DND-41 (cell line): Measurements from ENCODE around the gene SLC35G1.

Source experiments
- EZH2 ChIP-seq: IDR thresholded peaks from 3 replicates; pipeline ENCODE4 v1.6.1; 2012; ENCODE audit warnings: borderline replicate concordance, low read depth, mild to moderate bottlenecking, moderate library complexity, low read length, inconsistent platforms; ENCODE audit not compliant: severe bottlenecking
- TF ChIP-seq, protein P1 (sequence below): IDR thresholded peaks from 2 replicates; pipeline ENCODE4 v1.5.1; 2012; ENCODE audit warnings: borderline replicate concordance, low read length, moderate library complexity, mild to moderate bottlenecking; ENCODE audit not compliant: poor library complexity, severe bottlenecking; ENCODE audit errors: extremely low read depth

DNA sequence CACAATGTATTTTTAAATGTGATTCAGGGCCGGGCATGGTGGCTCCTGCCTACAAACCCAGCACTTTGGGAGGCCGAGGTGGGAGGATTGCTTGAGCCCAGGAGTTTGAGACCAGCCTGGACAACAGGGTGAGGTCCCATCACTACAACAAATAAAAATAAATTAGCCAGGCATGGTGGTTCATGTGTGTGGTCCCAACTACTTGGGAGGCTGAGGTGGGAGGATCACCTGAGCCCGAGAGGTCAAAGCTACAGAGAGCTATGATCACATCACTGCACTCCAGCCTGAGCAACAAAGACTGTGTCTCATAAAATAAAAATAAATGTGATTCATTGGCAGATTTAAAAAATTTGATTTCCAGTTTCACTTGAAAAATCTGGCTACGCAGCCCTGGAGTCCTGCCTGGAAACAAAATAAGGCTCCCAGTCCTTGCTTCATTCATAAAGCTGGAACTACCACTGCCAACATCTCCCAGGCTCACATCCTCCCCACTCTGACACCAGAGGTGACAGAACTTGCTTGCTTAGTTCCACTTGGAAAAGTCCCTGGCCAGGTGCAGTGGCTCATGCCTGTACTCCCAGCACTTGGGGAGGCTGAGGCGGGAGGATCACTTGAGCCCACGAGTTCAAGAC, 27.9 kb upstream of the SLC35G1 start:
- TF ChIP-seq, protein P1, sequence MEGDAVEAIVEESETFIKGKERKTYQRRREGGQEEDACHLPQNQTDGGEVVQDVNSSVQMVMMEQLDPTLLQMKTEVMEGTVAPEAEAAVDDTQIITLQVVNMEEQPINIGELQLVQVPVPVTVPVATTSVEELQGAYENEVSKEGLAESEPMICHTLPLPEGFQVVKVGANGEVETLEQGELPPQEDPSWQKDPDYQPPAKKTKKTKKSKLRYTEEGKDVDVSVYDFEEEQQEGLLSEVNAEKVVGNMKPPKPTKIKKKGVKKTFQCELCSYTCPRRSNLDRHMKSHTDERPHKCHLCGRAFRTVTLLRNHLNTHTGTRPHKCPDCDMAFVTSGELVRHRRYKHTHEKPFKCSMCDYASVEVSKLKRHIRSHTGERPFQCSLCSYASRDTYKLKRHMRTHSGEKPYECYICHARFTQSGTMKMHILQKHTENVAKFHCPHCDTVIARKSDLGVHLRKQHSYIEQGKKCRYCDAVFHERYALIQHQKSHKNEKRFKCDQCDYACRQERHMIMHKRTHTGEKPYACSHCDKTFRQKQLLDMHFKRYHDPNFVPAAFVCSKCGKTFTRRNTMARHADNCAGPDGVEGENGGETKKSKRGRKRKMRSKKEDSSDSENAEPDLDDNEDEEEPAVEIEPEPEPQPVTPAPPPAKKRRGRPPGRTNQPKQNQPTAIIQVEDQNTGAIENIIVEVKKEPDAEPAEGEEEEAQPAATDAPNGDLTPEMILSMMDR: no peak
- TF ChIP-seq EZH2: no peak
